K562 treated with DMSO at 1 percent for 24 hours (cell line): Measurements from ENCODE around the gene CAST. TPM values are rescaled to one million over a fixed set of nuclear protein-coding genes. Genes with fewer than 3 reads are reported as not detected.

Experiments
- total RNA-seq: library from RNA; unstranded; fragments of 300-600 nt; gene quantifications from 2 replicates; pipeline ENCODE4 v1.2.3, GENCODE V29; 2022; ENCODE audit warnings: low read depth; ENCODE audit not compliant: insufficient read depth

The CAST gene, protein sequence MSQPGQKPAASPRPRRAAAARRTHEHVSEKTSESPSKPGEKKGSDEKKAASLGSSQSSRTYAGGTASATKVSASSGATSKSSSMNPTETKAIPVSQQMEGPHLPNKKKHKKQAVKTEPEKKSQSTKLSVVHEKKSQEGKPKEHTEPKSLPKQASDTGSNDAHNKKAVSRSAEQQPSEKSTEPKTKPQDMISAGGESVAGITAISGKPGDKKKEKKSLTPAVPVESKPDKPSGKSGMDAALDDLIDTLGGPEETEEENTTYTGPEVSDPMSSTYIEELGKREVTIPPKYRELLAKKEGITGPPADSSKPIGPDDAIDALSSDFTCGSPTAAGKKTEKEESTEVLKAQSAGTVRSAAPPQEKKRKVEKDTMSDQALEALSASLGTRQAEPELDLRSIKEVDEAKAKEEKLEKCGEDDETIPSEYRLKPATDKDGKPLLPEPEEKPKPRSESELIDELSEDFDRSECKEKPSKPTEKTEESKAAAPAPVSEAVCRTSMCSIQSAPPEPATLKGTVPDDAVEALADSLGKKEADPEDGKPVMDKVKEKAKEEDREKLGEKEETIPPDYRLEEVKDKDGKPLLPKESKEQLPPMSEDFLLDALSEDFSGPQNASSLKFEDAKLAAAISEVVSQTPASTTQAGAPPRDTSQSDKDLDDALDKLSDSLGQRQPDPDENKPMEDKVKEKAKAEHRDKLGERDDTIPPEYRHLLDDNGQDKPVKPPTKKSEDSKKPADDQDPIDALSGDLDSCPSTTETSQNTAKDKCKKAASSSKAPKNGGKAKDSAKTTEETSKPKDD
- total RNA-seq, result 37.0 and 40.2 TPM in 2 replicates

GRCh38 chr5:96661855-96662724, at the start of gene CAST:
TSS of gene CAST (plus strand) at chr5:96662376. CDS start at chr5:96662423, 47 bp downstream.

Other genes with a start within 250 kb of the CAST start
- gene PCSK1, start 229.1 kb upstream of the CAST start, total RNA-seq, result not detected in 2 replicates
- gene ERAP1, start 145.6 kb downstream of the CAST start, total RNA-seq, result 28.8 and 30.0 TPM in 2 replicates
- gene ERAP2, start 214.1 kb downstream of the CAST start, total RNA-seq, result 1.00 and 1.4 TPM in 2 replicates